GM21367 (cell line): Measurements from ENCODE around the gene PLXDC2.
"Not testable (repeated sequence)": the region's sequence is repeated elsewhere in the genome, so short reads cannot be mapped to it uniquely, and the experiment has no call there.

ENCODE experiments used
- ATAC-seq: cut with Tn5 transposase; IDR thresholded peaks from one replicate; pipeline ENCODE4 v1.9.1; 2021; ENCODE audit not compliant: unreplicated experiment

PLXDC2 gene

DNA sequence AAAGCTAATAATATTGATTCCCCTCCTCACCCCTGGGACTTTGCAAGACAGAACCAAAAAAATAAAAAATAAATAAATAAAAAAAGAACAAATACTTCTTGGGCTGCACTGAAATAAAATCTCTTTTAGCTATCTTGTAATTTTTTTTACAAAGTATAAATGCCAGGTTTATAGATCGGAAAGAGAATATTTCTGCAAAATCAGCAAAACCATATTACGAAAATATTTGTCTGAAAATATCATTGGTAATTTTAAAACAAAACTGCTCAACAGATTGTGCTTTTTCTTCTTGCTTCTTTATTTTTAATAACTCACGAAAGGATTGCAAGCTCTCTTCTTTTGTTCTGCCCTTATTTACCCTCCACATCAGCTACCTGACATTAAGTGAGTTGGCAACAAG, 213.3 kb downstream of the PLXDC2 start:
- ATAC-seq = no peak

DNA sequence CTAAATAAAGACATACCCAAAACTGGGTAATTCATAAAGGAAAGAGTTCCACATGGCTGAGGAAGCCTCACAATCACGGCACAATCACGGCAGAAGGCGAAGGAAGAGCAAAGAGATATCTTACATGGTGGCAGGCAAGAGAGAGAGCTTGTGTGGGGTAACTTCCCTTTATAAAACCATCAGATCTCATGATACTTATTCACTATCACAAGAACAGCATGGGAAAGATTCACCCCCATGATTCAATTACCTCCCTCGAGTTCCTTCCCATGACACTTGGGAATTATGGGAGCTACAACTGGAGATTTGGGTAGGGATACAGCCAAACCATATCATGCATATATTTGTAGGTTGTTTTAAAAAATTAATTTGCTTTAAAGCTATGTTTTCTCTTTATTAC, 217.2 kb downstream of the PLXDC2 start:
- ATAC-seq = no peak

- no peak for ATAC-seq
These were observed 218.5 kb downstream of the PLXDC2 start for GRCh38 chr10:20034732-20035131.

- ATAC-seq = no peak
These were observed 223.8 kb downstream of the PLXDC2 start for GRCh38 chr10:20040012-20040411.

DNA sequence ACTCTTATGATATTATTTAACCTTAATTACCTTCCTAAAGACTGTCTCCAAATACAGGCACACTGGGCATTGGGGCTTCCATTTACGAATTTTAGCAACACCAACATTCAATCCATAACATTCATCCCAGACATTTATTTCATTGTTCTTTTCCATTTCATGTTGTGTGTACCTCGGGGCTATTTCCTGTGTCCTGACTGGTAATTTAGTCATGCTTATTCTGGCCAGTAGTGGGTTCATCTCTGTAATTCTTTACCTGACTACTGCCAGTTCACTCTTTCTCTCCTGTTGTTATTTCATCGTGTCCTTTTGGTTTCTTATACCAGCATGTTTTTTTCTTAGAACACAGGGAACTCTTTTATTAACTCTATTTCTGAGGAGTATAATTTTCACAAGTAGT, 225.7 kb downstream of the PLXDC2 start:
- no peak for ATAC-seq

DNA sequence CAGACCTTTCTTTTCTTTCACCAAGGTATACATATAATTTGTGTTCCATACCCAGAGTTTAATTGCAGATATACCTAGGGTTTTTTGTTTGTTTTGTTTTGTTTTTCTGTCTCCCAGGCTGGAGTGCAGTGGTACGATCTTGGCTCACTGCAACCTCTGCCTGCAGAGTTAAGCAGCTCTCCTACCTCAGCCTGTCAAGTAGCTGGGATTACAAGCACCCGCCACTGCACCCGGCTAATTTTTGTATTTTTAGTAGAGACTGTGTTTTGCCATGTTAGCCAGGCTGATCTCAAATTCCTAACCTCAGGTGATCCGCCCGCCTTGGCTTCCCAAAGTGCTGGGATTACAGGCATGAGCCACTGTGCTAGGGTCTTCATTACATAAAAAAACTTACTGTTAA, 228.9 kb downstream of the PLXDC2 start:
- not testable (repeated sequence) for ATAC-seq

DNA sequence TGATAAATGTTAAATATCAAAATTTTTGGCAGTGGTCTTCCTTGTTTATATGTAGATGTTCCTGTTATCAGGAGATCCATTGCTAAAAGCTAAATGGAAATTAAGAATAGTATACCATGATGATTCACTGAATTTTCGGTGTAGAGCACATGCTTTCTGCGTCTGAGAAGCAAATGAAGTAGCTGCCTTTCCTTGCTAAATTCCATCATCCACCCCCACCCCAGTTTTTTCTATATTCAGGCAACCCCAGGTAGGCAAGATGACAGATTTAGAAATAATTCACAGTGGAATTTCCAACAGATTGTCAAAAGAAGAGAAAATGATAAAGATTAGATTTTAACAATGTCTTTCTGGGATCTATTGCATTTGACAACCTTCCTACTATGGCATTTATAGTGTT, 231.9 kb downstream of the PLXDC2 start:
- no peak for ATAC-seq

DNA sequence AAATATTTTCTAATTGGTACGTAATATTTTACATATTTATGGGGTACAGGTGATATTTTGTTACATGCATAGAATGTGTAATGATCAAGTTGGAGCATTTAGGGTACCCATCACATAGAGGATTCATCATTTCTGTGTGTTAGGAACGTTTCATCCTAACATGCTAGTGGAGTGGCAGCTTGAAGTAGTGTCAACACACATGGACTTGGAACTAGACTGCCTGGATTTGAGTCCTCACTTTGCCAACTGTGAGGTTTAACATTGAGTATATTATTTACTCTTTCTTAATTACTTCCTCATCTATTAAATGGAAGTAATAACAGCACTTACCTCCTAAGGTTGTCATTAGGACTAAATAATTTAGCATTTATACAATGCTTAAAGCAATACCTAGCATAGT, 241.9 kb downstream of the PLXDC2 start:
- ATAC-seq = no peak

DNA sequence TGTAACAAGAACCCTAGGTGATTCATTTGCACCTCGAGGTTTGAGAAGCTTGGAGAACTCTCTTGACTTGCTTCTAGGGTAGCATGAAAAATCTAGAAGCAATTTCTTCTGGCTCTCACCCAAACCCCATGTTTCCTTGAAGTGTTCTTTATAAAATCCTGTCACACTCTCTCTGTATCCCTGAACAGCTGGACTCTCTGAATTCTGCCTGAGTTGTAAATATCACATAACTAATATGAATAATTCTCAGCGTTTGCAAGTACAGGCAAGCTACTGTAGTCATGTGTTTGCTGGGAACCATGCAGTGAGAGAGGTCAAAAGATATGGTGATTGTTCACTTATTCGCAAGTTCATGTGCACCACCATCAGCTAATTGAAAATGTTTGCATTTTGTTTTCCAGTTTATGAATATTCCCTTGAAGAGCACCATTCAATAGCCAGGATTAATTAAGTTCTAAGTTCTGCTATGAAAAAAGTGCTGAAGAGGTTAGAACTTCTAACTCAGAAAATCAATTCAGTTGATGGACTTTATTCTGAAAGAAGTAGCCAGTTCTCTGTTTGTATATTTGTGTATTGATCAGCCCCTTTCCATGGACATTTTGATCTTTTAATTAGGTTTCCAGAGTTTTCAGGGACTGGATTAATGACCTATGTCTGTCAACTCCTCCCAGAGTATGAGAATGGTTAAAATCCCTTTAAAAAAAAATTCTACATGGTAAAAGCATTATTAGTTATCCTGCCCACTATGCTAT, 243.0 kb downstream of the PLXDC2 start:
- no peak for ATAC-seq

- no peak for ATAC-seq
These were observed 249.6 kb downstream of the PLXDC2 start for GRCh38 chr10:20065814-20066213.

- no peak for ATAC-seq
These were observed 256.9 kb downstream of the PLXDC2 start for GRCh38 chr10:20073167-20073566.

DNA sequence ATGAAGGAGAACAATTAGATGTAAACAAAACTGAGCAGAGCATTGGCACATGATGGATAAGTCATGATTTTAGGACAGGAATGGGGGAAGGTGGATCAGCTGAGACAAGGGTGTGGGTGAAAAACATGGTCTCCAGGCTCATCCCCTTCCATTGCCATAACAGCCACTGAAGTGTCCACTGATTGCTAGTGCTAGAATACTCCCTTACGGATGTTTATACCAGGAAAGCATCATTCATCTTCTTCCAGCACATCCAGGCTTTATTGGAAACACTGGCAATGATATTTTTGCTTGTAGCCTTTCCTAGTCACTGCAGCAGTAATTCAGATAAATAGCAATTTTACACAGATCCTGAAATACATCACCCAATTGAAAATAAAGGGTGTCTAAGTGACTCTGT, 259.5 kb downstream of the PLXDC2 start:
- no peak for ATAC-seq

- no peak for ATAC-seq
These were observed 268.2 kb downstream of the PLXDC2 start for GRCh38 chr10:20084451-20084850.

GRCh38 chr10:20085115-20085514, 268.9 kb downstream of the PLXDC2 start:
- ATAC-seq = no peak

- ATAC-seq = no peak
These were observed 271.1 kb downstream of the PLXDC2 start for GRCh38 chr10:20087353-20087752.

DNA sequence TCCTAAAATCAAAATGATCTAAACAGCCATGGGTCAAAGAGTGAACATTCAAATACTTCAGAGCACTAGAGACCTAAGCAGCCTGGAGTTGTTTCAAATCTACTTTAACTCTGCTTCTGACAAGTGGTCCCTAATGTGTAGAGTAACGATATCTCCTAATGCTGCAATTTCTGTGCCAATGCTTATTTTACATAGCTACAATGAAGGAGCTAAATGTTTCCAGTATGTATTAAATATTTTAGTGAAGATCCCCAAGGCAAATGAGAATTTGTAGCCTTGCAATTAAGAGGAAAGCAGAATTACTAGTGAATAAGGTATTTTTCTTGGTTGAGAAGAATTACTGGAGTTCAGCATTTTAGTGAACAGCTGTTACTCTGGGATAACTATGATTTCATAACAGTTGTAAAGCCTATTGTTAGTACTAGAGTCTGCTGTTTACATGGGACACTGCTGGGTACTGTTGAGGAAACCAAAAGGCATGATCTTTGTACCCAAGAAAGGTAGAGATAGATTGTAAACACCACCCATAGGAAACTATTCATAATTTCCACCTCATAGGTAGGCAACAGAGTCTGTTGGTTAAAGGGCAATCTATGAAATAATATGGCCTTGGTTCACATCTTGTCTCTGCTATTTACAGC, 271.9 kb downstream of the PLXDC2 start:
- no peak for ATAC-seq

- ATAC-seq = no peak
These were observed 273.6 kb downstream of the PLXDC2 start for GRCh38 chr10:20089879-20090278.

GRCh38 chr10:20090831-20091230, 274.6 kb downstream of the PLXDC2 start:
- ATAC-seq = no peak

- ATAC-seq = no peak
These were observed 275.5 kb downstream of the PLXDC2 start for GRCh38 chr10:20091698-20092097.

- ATAC-seq = no peak
These were observed 277.4 kb downstream of the PLXDC2 start for GRCh38 chr10:20093600-20093999.

- ATAC-seq = no peak
These were observed 278.2 kb downstream of the PLXDC2 start for GRCh38 chr10:20094226-20094976.

GRCh38 chr10:20100171-20100570, 283.9 kb downstream of the PLXDC2 start:
- ATAC-seq = no peak
